ENCODE data around the gene ARHGAP19. TPM values are rescaled to one million over a fixed set of nuclear protein-coding genes. Genes with fewer than 3 reads are reported as not detected.
A peak's percentile ranks its signal among the peaks of the same experiment; 100 is the strongest.

Gene ARHGAP19
- total RNA-seq, 1 experiment from 2014 or later, result 32.3 TPM

DNA sequence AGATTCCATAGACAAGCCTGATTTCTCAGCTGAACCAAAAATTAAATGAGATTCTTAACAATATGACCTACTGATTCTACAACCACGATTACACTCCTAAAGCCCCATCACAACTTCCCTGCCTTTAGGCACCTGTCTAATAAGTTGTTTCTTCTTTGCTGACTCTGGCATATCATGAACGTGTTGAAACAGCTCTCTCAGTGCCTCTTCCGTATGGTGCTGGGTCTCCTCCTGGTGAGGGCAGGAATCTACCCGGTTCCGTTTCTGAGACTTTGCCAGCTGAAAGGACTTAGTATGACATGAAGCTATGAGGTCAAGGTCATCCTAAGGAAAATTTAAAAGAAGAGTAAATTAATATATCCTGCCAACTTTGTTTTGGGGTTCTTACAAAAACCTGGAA, 48.6 kb downstream of the ARHGAP19 start:
- Histone ChIP-seq H3K4me1 (no peaks in the 10 kb centered on the region), H3K27me3 (no peaks in the 10 kb centered on the region), H3K9me3 (replicated peaks) (no peaks in the 10 kb centered on the region), H3K27ac (no peak overlapping the region), H3K36me3 (peaks cover 21% of the 10 kb centered on the region), H3K4me3 (no peak overlapping the region)
- no peak for DNase-seq

DNA sequence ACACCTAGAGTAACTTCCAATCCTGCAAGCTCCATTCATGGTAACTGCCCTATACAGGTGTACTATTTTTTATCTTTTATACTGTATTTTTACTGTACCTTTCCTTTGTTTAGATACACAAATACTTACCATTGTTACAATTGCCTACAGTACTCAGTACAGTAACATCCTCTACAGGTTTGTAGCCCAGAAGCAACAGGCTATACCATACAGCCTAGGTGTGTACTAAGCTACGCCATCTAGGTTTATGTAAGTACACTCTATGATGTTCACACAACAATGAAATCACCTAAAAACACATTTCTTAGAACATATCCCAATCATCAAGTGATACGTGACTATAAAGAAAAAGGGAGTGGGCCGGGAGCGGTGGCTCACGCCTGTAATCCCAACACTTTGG, 53.6 kb downstream of the ARHGAP19 start:
- peaks cover 8% of the 10 kb centered on the region for H3K36me3 ChIP-seq
- DNase-seq, result no peak
- H3K27ac ChIP-seq, result no peak overlapping the region
- H3K4me3 ChIP-seq, result no peak overlapping the region
- H3K4me1 ChIP-seq, result no peaks in the 10 kb centered on the region
- H3K9me3 ChIP-seq (replicated peaks), result no peaks in the 10 kb centered on the region
- H3K27me3 ChIP-seq, result no peaks in the 10 kb centered on the region

DNA sequence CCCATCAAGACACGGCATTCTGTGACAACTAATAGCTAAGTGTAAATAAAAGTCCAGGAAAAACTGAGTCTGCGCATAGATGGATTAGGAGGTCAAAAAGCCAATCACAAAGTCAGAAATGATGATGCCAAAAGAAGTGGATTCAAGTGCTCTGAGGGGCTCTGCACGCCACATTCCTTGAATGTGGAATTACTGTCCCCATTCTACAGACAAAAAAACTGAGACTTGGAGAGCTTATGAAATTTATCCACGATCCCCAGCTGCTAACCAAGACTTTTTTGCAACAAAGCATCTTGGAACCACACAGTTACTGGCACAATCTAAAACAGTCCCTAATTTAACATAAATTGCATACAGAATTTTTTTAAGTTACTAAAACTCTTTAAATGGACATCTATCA, 57.1 kb downstream of the ARHGAP19 start:
- Histone ChIP-seq H3K9me3 (replicated peaks) (no peaks in the 10 kb centered on the region), H3K27ac (no peak overlapping the region), H3K4me1 (no peaks in the 10 kb centered on the region), H3K4me3 (no peak overlapping the region), H3K36me3 (no peaks in the 10 kb centered on the region), H3K27me3 (no peaks in the 10 kb centered on the region)
- no peak for DNase-seq

DNA sequence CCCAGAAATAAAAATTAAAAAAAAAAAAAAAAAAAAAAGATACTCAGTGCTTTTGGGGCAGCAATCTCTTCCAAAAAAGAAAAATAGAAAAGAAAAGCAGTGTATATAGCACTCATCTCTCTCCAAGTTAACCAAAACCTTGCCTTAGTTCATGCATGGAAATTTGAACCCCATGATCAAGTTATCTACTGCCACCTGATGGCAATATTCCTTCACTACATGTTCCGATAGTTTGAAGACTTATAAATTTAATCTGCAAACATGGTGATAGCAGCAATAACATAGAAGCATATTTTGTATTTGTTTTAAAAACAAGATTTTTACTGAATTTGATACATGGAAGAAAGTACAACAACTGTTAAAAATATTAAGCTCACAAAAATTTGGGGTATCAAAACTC, 58.0 kb downstream of the ARHGAP19 start:
- no peak overlapping the region for H3K4me3 ChIP-seq
- peaks cover 1% of the 10 kb centered on the region for H3K36me3 ChIP-seq
- H3K27me3 ChIP-seq, result no peaks in the 10 kb centered on the region
- no peaks in the 10 kb centered on the region for H3K9me3 ChIP-seq (replicated peaks)
- no peaks in the 10 kb centered on the region for H3K4me1 ChIP-seq
- H3K27ac ChIP-seq, result no peak overlapping the region
- peak; percentile 12 to 66 for DNase-seq

DNA sequence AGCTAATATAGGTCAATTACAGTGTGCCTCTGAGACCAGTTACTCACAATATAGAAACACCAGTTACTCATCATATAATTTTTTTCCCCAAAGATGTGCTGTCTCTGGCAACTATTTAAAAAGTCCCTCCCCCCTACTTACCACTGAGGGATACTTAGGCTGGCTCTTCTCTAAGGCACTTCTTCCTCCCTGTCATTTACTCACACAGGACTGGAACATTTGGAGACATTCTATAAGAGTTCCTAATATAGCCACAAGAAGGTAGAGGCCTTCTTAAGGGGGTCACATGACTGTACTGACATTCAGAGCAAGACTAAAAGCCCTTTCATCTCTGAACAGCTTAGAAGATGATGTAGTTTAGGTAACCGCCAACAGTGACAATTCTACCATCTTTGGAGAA, 62.3 kb downstream of the ARHGAP19 start:
- H3K9me3 ChIP-seq (replicated peaks), result no peaks in the 10 kb centered on the region
- peaks cover 5% of the 10 kb centered on the region for H3K36me3 ChIP-seq
- H3K4me1 ChIP-seq, result no peaks in the 10 kb centered on the region
- no peaks in the 10 kb centered on the region for H3K27me3 ChIP-seq
- no peak overlapping the region for H3K4me3 ChIP-seq
- H3K27ac ChIP-seq, result no peak overlapping the region
- no peak for DNase-seq

DNA sequence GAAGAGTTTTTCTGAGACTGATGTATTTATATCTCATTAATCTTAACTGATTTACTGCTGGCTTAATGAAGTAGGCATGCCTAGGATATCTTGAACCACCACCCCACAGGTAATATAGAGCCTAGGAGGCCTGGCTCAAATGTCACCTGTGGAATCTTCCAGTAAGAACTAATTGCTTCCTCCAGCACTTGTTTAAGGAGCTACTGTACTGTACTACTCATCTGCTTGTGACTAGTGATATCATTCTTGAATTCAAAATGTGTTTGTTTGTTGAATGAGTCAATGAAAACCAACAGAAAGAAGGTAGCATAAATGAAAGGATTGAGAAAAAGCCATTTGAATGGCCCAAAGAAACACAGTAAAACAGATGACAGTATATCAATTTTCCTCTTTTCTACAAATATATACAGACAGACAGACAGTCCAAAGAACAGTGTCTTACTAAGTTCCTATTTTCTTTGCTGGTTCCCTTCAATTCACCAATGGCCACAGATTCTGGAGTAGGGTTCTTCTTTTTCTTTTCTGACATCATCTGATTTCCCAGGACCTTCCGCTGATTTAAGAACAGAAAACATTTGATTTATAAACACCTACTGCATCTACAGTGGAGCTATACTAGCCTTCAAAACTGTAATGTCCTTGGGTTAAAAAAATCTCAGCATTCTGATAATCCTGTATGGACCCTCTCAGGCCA, 63.0 kb downstream of the ARHGAP19 start:
- Histone ChIP-seq H3K36me3 (peaks cover 5% of the 10 kb centered on the region), H3K27me3 (no peaks in the 10 kb centered on the region), H3K9me3 (replicated peaks) (no peaks in the 10 kb centered on the region), H3K4me3 (no peak overlapping the region), H3K4me1 (no peaks in the 10 kb centered on the region), H3K27ac (no peak overlapping the region)
- DNase-seq, result no peak

DNA sequence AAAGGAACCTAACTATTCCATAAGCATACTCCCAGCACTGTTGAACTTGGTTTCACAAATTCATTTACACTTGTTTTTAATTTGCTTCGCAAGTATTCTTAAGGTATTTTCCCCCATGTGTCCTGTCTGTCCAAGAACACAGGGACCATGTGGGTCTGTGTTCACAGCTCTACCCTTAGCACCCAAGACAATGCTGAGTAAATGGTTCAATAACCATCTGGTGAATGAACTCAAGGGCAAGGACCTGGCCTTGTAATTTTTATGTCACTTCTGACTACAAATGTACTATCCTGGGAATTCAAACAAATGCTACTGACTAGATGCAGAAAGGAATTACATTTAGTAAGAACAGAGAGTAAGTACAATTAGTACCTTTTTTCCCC, 63.7 kb downstream of the ARHGAP19 start:
- Histone ChIP-seq H3K27ac (no peak overlapping the region), H3K36me3 (peaks cover 5% of the 10 kb centered on the region), H3K4me3 (no peak overlapping the region)

DNA sequence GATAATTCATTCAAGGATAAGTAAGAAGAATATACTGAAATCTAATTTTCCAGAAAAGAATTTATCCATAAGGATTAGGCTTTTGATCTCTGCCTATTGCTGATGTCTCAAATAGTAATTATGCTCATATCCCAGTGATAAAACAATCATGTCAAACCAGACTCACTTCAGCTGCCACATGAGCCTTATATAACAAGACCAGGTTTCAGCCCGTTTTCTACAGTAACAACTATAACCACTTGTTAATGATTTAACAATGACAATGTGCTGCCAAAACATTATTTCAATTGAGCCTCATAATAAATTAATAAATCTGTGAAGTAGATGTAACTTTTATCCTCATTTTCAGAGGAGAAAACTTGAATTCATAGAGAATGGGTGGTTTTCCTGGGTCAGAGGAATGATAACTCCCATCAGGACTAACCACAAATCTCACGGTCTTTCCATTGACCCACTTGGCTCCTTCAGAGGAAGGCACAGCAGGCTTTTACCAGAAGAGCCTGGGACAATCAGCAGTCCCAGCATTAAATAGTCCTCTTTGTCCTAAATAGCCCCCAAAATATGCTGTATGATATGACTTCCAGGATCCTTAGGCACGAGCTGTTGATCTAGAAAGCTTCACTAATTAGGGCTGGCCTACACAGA, 64.2 kb downstream of the ARHGAP19 start:
- no peaks in the 10 kb centered on the region for H3K27me3 ChIP-seq
- no peaks in the 10 kb centered on the region for H3K4me1 ChIP-seq
- no peak for DNase-seq
- H3K4me3 ChIP-seq, result no peak overlapping the region
- peaks cover 5% of the 10 kb centered on the region for H3K36me3 ChIP-seq
- H3K27ac ChIP-seq, result no peak overlapping the region
- no peaks in the 10 kb centered on the region for H3K9me3 ChIP-seq (replicated peaks)

More for the DNA sequence above, 63.7 kb downstream of the ARHGAP19 start:
- H3K9me3 ChIP-seq (replicated peaks), result no peaks in the 10 kb centered on the region
- no peaks in the 10 kb centered on the region for H3K27me3 ChIP-seq
- H3K4me1 ChIP-seq, result no peaks in the 10 kb centered on the region
- DNase-seq, result no peak

DNA sequence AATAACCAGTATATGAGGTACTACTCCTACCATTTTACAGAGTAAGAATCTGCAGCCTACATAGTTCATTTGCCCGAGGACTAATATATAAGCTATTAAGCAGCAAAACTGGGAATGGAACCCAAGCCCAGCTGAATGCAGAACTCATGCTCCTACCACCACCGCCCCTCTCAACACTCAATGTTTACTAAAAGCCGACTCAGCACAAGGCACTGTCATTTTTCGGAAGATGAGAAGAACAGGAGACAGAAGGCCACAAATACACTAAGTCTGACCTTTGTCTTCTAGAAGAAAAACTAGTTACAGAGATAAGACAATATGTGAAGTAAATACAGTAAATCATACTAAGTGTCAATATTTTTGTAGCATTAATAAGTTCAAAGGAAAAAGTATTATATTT, 66.0 kb downstream of the ARHGAP19 start:
- no peaks in the 10 kb centered on the region for H3K9me3 ChIP-seq (replicated peaks)
- H3K27ac ChIP-seq, result no peak overlapping the region
- H3K4me3 ChIP-seq, result no peak overlapping the region
- no peak for DNase-seq
- H3K36me3 ChIP-seq, result peaks cover 5% of the 10 kb centered on the region
- H3K27me3 ChIP-seq, result no peaks in the 10 kb centered on the region
- H3K4me1 ChIP-seq, result no peaks in the 10 kb centered on the region

DNA sequence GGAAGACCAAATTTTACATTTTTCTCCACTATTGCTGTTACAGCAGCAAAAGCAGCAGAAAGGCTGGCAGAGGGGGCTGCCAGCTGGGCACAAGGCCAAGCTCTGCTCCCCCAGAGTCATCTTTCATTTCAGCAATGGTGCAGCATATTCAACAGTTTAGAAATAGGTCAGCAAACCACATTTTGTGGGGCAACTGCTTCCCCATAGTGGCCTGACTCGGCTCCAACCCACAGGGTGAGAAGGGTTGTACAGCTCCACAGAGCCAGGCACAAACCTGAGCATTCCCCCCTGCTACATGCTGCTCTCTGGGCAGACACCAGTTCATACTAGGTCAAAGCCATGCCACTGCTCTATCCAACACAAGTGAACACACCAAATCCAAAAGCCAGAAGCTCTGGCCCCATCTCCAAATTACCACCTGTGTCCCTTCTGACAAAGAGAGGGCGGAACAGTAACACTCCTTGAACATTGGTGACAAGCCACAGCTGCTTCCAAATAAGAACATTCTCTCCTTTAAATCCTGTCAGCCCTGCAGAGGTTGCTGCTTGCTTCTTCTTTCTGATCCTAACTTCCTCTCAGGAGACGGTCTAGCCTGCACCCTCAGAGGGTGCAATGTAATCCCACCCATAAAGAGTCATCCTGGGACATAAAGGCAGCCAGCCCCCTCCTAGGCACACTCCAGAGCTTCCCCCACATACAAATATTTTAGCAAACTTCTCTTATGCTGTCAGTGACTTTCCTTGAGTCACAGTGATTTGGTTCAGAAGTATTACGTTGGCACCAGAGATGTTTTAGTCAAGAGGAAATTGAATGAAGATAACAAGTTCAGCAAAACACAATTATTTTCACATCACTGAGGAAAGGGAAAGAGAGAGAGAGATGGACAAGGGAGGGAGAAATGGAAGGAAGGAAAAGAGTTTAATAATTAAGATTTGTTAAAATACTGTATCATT, 67.7 kb downstream of the ARHGAP19 start:
- no peaks in the 10 kb centered on the region for H3K4me1 ChIP-seq
- H3K36me3 ChIP-seq, result peaks cover 5% of the 10 kb centered on the region
- H3K4me3 ChIP-seq, result no peak overlapping the region
- no peaks in the 10 kb centered on the region for H3K27me3 ChIP-seq
- no peak overlapping the region for H3K27ac ChIP-seq
- H3K9me3 ChIP-seq (replicated peaks), result no peaks in the 10 kb centered on the region
- DNase-seq, result no peak

DNA sequence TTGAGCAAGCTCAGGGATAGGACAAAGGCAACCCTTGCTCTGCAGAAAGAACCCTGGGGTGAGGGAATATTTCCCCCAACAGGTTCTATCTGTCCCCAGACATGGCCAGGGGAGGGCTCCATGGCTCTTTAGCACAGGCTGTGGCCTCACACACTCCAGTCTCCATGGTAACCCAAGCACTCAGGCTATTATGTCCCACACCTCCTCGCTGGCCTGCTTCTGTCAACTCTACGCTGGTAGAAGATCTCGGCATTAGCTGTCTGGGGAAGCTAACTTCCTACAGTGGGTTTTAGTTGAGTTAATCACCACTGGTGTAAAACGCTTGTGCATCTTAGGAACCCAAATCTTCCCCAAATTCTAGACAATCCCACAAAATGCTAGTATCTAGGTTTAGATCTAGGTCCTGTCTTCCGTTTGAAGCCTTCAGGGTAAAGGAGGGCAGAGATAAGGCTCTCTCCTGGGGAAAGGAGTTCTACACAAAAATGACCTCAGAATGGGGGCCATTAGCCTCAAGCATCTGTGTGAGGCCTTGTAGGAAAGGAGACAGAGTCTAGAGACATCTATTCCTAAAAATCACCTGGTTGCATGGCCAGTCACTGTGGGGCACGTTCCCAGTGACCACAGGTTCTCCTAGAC, 70.0 kb downstream of the ARHGAP19 start:
- no peaks in the 10 kb centered on the region for H3K27me3 ChIP-seq
- no peaks in the 10 kb centered on the region for H3K4me1 ChIP-seq
- no peaks in the 10 kb centered on the region for H3K9me3 ChIP-seq (replicated peaks)
- H3K27ac ChIP-seq, result no peak overlapping the region
- H3K36me3 ChIP-seq, result peaks cover 3% of the 10 kb centered on the region; the same call in 1 of the 2 replicates
- peak in 1 of 2 experiments; percentile 11 for DNase-seq
- no peak overlapping the region for H3K4me3 ChIP-seq

DNA sequence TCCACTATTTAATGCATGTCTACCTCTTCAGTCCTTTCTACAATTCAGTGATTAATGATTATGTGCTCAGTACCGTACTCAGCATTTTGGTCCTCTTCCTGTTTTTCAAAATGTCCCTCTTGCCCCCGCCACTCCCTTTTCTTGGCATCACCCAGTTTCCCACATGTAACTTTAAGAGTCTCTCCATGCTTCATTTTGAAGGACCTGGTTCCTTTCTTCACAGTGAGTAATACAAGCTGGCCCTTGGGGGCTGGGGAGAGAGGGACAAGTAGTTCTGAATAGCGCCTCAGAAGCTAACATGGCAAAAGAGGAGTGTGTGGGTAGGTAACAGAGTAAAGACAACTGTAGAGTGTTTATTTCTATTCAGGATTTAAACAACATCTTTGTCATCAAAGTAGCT, 72.1 kb downstream of the ARHGAP19 start:
- no peak for DNase-seq
- no peaks in the 10 kb centered on the region for H3K27me3 ChIP-seq
- H3K4me3 ChIP-seq, result no peak overlapping the region
- no peaks in the 10 kb centered on the region for H3K9me3 ChIP-seq (replicated peaks)
- H3K27ac ChIP-seq, result no peak overlapping the region
- 0 out of 2 replicates have a peak, but pooled peaks cover 3% of the 10 kb centered on the region for H3K36me3 ChIP-seq
- H3K4me1 ChIP-seq, result no peaks in the 10 kb centered on the region

DNA sequence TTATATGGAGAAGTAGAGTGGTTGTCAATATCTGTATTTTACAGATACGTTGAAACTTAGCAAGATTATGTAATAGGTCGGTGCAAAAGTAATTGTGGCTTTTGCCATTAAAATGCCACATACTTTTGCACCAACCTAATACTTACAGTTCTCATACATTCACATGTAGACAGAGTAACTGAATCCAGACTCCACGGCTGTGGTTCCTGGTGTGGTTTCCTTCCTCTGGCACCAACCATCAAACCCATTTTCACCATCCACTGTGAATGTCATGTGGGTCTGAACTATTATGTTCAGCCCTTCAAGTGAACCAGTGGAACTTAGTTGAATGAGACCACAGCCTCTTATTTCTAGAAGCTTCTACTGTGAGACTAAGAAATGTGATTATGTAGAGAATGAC, 75.1 kb downstream of the ARHGAP19 start:
- no peak overlapping the region for H3K4me3 ChIP-seq
- DNase-seq, result no peak
- H3K4me1 ChIP-seq, result no peaks in the 10 kb centered on the region
- no peaks in the 10 kb centered on the region for H3K9me3 ChIP-seq (replicated peaks)
- H3K36me3 ChIP-seq, result 0 out of 2 replicates have a peak, but pooled peaks cover 3% of the 10 kb centered on the region
- no peak overlapping the region for H3K27ac ChIP-seq
- H3K27me3 ChIP-seq, result no peaks in the 10 kb centered on the region

DNA sequence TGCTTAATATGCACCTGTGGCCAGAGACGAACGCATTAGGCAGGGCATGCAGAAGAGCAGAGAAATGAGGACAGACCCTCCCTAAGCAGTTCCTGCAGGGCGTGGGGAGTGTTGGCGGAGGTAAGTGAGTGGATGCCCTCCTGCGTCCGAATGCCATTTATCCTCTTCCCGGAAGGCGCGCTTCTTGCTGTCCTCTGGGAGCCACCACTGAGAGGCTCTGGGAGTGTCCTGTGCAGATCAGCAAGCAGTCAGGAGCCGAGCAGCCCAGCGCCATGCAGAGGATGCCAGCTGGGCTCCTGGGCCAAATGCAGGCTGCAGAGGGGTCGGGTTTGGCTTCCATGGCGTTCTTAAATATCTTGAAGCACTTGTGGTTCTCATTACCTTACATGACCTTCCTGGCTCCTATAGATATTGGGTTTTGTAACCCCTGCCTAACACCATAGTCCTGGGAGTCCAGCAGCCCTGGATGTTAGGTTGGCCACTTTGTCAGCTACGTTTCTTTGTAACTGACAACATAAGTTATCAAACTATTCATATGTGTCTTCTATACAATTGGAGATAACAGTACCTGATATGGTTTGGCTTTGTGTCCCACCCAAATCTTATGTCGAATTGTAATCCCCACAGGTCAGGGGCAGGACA, 76.7 kb downstream of the ARHGAP19 start:
- DNase-seq, result no peak
- Histone ChIP-seq H3K9me3 (replicated peaks) (no peaks in the 10 kb centered on the region), H3K36me3 (0 out of 2 replicates have a peak, but pooled peaks cover 3% of the 10 kb centered on the region), H3K27me3 (no peaks in the 10 kb centered on the region), H3K27ac (no peak overlapping the region), H3K4me1 (no peaks in the 10 kb centered on the region), H3K4me3 (no peak overlapping the region)
